HG03103 (cell line): ENCODE measurements around the gene MIGA1.
"Not testable (repeated sequence)": the region's sequence is repeated elsewhere in the genome, so short reads cannot be mapped to it uniquely, and the experiment has no call there.

Experiments used
- ATAC-seq: cut with Tn5 transposase; IDR thresholded peaks from one replicate; pipeline ENCODE4 v1.9.1; 2021; ENCODE audit warnings: low read depth; ENCODE audit not compliant: unreplicated experiment

Gene MIGA1

GRCh38 chr1:77797991-77798390 is 18.5 kb downstream of the MIGA1 start:
- no peak for ATAC-seq

GRCh38 chr1:77802026-77802425 is 22.6 kb downstream of the MIGA1 start:
- no peak for ATAC-seq

- ATAC-seq, result no peak
Observed at GRCh38 chr1:77803371-77803770, 23.9 kb downstream of the MIGA1 start.

GRCh38 chr1:77809787-77810462 is 30.5 kb downstream of the MIGA1 start:
- ATAC-seq, result not testable (repeated sequence)

GRCh38 chr1:77811589-77811988 is 32.1 kb downstream of the MIGA1 start:
- peak; percentile 56 for ATAC-seq

- ATAC-seq, result no peak
Observed at GRCh38 chr1:77817368-77818209, 38.1 kb downstream of the MIGA1 start.

- no peak for ATAC-seq
Observed at GRCh38 chr1:77820121-77820520, 40.7 kb downstream of the MIGA1 start.

GRCh38 chr1:77824079-77824478 is 44.6 kb downstream of the MIGA1 start:
- no peak for ATAC-seq

GRCh38 chr1:77824694-77825093 is 45.2 kb downstream of the MIGA1 start:
- ATAC-seq, result no peak

- no peak for ATAC-seq
Observed at GRCh38 chr1:77825131-77825709, 45.8 kb downstream of the MIGA1 start.

GRCh38 chr1:77826851-77827250 is 47.4 kb downstream of the MIGA1 start:
- not testable (repeated sequence) for ATAC-seq

- no peak for ATAC-seq
Observed at GRCh38 chr1:77828098-77828497, 48.6 kb downstream of the MIGA1 start.

GRCh38 chr1:77829851-77830250 is 50.4 kb downstream of the MIGA1 start:
- no peak for ATAC-seq

GRCh38 chr1:77830946-77831345 is 51.5 kb downstream of the MIGA1 start:
- ATAC-seq, result no peak

GRCh38 chr1:77831566-77831965 is 52.1 kb downstream of the MIGA1 start:
- ATAC-seq, result no peak

GRCh38 chr1:77831976-77832711 is 52.7 kb downstream of the MIGA1 start:
- no peak for ATAC-seq

GRCh38 chr1:77832901-77833300 is 53.5 kb downstream of the MIGA1 start:
- ATAC-seq, result no peak

GRCh38 chr1:77833521-77834100 is 54.2 kb downstream of the MIGA1 start:
- no peak for ATAC-seq

GRCh38 chr1:77834771-77835334 is 55.4 kb downstream of the MIGA1 start:
- ATAC-seq, result no peak

- no peak for ATAC-seq
Observed at GRCh38 chr1:77841574-77841973, 62.1 kb downstream of the MIGA1 start.
